ENCODE results near the gene CIP2A.

GRCh38 chr3:108605028-108605427, 15.8 kb upstream of the CIP2A start:
- TF ChIP-seq CTCF (IDR thresholded peaks at IDR 0.05; ENCODE audit: low read depth, low read length, missing input control) (no peak), RAD21 (IDR thresholded peaks at IDR 0.05) (no peak), YY1 (IDR thresholded peaks at IDR 0.05) (no peak), GABPA (IDR thresholded peaks at IDR 0.05 in 1 of 2, conservative IDR thresholded peaks at IDR 0.05 in 1 of 2) (no peak), MAX (IDR thresholded peaks at IDR 0.05) (no peak), FOXA1 (IDR thresholded peaks at IDR 0.05) (no peak), EGR1 (IDR thresholded peaks at IDR 0.05; ENCODE audit: low read depth in 2 of 2) (no peak), JUND (IDR thresholded peaks at IDR 0.05) (no peak), TAF1 (conservative IDR thresholded peaks at IDR 0.05) (no peak)
